HL-60 (cell line): Measurements from ENCODE around the gene EPHA6.
"Not testable (repeated sequence)": the region's sequence is repeated elsewhere in the genome, so short reads cannot be mapped to it uniquely, and the experiment has no call there.

Experiments
- DNase-seq, 2 experiments: peaks; one replicate each; pipeline ENCODE4 v3.0.0-alpha.2; 2010 to 2020; ENCODE audit warnings: low read depth in 1 of 2, low spot score in 1 of 2
- H3K27ac ChIP-seq: fragments of 250-450 bp; sonication (Bioruptor Pico); replicated peaks from 2 replicates; pipeline ENCODE4 v1.5.1; 2020; ENCODE audit warnings: mild to moderate bottlenecking, moderate library complexity
- H3K27me3 ChIP-seq: fragments of 250-450 bp; sonication (Bioruptor Pico); 2 replicates; pipeline ENCODE4 v1.5.1; 2021; ENCODE audit warnings: mild to moderate bottlenecking, moderate library complexity; ENCODE audit not compliant: insufficient read depth, poor library complexity, severe bottlenecking
- H3K4me3 ChIP-seq: replicated peaks from 2 replicates; pipeline ENCODE4 v1.5.1; 2011; ENCODE audit warnings: mild to moderate bottlenecking, control low read depth, low read length; ENCODE audit not compliant: insufficient read depth
- CTCF ChIP-seq: IDR thresholded peaks from one replicate; pipeline ENCODE4 v1.5.1; 2011; ENCODE audit warnings: low read length, control low read depth, inconsistent platforms; ENCODE audit not compliant: insufficient read depth
- GABPA ChIP-seq: IDR thresholded peaks from 2 replicates; pipeline ENCODE4 v1.6.1; 2012; ENCODE audit warnings: low read depth
- POLR2AphosphoS5 ChIP-seq: IDR thresholded peaks from 2 replicates; pipeline ENCODE4 v1.6.1; 2012; ENCODE audit warnings: low read depth
- REST ChIP-seq: IDR thresholded peaks from 2 replicates; pipeline ENCODE4 v1.6.1; 2012; ENCODE audit warnings: low read depth; ENCODE audit not compliant: insufficient replicate concordance
- SPI1 ChIP-seq: IDR thresholded peaks from 2 replicates; pipeline ENCODE4 v1.6.1; 2012; ENCODE audit warnings: low read depth, mild to moderate bottlenecking, borderline replicate concordance

The EPHA6 gene

GRCh38 chr3:97010881-97011657 lies 196.7 kb downstream of the EPHA6 start:
- H3K27ac ChIP-seq: no peak overlapping the region
- no peak for DNase-seq
- H3K27me3 ChIP-seq: no peaks in the 10 kb centered on the region
- no peak overlapping the region for H3K4me3 ChIP-seq
- TF ChIP-seq GABPA (no peak), CTCF (no peak), REST (no peak), SPI1 (no peak), POLR2AphosphoS5 (no peak)

- DNase-seq: no peak
- H3K4me3 ChIP-seq: no peak overlapping the region
- H3K27ac ChIP-seq: no peak overlapping the region
- no peaks in the 10 kb centered on the region for H3K27me3 ChIP-seq
- TF ChIP-seq CTCF (no peak), SPI1 (no peak), REST (no peak)
Observed at GRCh38 chr3:97021778-97022177, 207.4 kb downstream of the EPHA6 start.

GRCh38 chr3:97025612-97026011 lies 211.2 kb downstream of the EPHA6 start:
- H3K4me3 ChIP-seq, H3K27ac ChIP-seq, DNase-seq, H3K27me3 ChIP-seq: not testable (repeated sequence)

- H3K4me3 ChIP-seq: no peak overlapping the region
- no peaks in the 10 kb centered on the region for H3K27me3 ChIP-seq
- TF ChIP-seq POLR2AphosphoS5 (no peak), CTCF (no peak), SPI1 (no peak), REST (no peak), GABPA (no peak)
- H3K27ac ChIP-seq: no peak overlapping the region
- DNase-seq: no peak
Observed at GRCh38 chr3:97029972-97030371, 215.6 kb downstream of the EPHA6 start.
